A172 (cell line): ENCODE measurements around the gene PAGE2. TPM values are rescaled to one million over a fixed set of nuclear protein-coding genes. Genes with fewer than 3 reads are reported as not detected.
"Not testable (repeated sequence)": the region's sequence is repeated elsewhere in the genome, so short reads cannot be mapped to it uniquely, and the experiment has no call there.

Source experiments
- DNase-seq: peaks from one replicate; pipeline ENCODE4 v3.0.0-alpha.2; 2015; ENCODE audit warnings: low spot score
- total RNA-seq: library from RNA; depleted of rRNA; stranded (reverse); fragments of >200 nt; shearing (Covaris generic); gene quantifications from 2 replicates; pipeline ENCODE4 v1.2.3, GENCODE V29; 2014; rRNA removed

Gene PAGE2
- total RNA-seq, 1 experiment from 2014 or later: not detected

GRCh38 chrX:55123900-55124299 lies 35.1 kb downstream of the PAGE2 start:
- no peak for DNase-seq

DNA sequence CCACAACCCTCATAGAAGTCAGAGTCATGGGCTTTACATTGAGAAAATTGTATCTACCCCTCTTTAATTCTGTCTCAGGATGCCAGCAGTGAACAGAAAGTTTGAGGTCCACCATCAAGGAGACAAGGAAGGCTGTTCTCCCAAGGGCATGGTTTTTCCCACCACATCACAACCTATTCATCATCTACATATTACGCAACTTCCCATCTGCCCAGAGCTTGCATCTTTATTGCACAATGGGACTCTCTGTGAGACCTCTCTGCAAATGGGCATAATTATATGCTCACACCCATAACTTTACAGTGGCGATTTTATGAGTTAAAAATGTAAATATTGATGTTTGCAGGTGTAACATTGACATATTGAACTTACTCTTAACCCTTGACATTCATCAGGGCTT lies 38.9 kb downstream of the PAGE2 start:
- no peak for DNase-seq

DNA sequence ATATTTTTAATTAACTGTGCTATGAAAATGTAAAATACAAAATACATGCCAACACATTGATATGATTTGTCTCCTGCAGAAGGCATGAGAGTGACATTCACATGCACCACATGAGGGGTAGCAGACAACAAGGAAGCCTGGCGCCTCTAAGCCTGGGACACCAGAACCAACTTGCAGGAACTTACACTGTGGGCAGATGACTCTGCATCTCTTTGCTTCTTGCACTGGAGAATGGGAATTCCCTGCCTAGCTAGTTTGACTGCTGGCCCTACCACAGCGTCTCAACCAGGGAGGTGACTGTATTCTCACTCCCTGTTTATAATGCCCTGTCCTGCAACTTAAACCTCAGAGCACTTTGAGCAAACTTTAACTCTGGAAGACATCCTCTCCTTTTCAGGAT lies 40.5 kb downstream of the PAGE2 start:
- DNase-seq: no peak

DNA sequence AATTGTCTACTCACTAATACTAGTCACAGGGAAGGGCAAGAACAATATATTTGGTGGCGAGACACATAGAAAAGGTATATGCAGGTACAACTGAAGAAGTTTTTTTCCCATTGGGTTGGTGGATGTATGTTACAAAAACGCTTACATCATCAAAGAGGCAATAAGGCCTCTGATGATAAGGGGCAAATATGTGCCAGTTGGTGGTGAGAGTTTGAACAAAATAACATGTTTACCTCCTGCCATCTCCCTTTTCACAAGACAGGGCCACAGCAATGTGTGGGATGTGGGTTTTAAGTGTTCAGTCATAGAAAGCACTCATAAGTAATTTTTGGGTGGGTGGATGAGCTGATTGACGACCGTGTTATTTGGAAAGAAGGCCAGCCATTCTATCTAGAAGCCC lies 41.7 kb downstream of the PAGE2 start:
- DNase-seq: no peak

GRCh38 chrX:55132416-55132815 lies 43.6 kb downstream of the PAGE2 start:
- DNase-seq: no peak

DNA sequence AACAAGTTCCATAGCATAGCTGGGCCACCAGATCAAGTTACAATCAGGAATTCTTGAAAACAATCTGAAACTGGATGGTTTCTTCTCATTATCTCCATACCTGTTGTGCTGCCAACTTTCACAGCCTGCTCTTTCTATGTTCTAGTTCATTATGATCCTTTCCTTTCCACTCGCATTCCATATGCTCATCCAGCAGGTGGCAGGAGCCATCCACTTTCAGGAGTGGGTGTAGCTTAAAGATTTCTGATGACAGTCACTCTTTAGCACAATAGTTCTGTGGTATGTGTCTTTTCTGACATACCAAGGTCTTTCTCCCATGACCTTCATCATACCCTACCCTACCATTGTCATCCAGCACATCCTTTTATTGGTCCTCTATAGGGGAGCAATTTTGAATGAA lies 46.4 kb downstream of the PAGE2 start:
- DNase-seq: peak; percentile 12

DNA sequence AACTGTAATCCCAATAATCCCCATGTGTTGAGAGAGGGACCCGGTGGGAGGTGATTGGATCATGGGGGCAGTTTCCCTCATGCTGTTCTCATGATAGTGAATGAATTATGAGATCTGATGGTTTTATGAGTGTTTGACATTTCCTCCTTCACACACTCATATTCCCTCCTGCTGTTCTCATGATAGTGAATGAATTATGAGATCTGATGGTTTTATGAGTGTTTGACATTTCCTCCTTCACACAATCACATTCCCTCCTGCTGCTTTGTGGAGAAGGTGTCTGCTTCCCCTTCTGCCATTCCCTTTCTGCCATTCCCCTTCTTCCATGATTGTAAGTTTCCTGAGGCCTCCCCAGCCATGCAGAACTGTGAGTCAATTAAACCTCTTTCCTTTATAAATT lies 52.0 kb downstream of the PAGE2 start:
- DNase-seq: not testable (repeated sequence)

Other genes with a start within 250 kb of the PAGE2 start
- gene TRO, start 168.2 kb upstream of the PAGE2 start, total RNA-seq: 3.3 and 6.3 TPM in 2 replicates
- gene PFKFB1, start 94.8 kb upstream of the PAGE2 start, total RNA-seq: not detected in 2 replicates
- gene APEX2, start 88.7 kb upstream of the PAGE2 start, total RNA-seq: 16.4 and 19.2 TPM in 2 replicates
- gene ALAS2, start 58.0 kb upstream of the PAGE2 start, total RNA-seq: not detected in 2 replicates
- not detected in 2 replicates for gene PAGE2B, start 14.0 kb upstream of the PAGE2 start, total RNA-seq
- 3.0 and 8.1 TPM in 2 replicates for gene PAGE5, start 131.3 kb downstream of the PAGE2 start, total RNA-seq
- not detected in 2 replicates for gene PAGE3, start 175.9 kb downstream of the PAGE2 start, total RNA-seq